Urothelium cell line (cell line): ENCODE data around the gene PGBD5.

ENCODE experiments used
- DNase-seq: peaks from one replicate; pipeline ENCODE4 v3.0.0; 2011; ENCODE audit warnings: low spot score, mixed read lengths
- FAIRE-seq: peaks from 2 replicates; lab custom pipeline; 2011; peaks lifted over from hg19 to GRCh38; lab: Jason Lieb, UNC

PGBD5 gene

GRCh38 chr1:230327892-230328284 lies 98.2 kb downstream of the PGBD5 start:
- peak; percentile 71 for DNase-seq
- FAIRE-seq = no peak

- DNase-seq (no peak), FAIRE-seq (no peak)
Observed at GRCh38 chr1:230326971-230327891, 98.9 kb downstream of the PGBD5 start.

- DNase-seq (no peak), FAIRE-seq (no peak)
Observed at GRCh38 chr1:230323686-230324085, 102.4 kb downstream of the PGBD5 start.

- DNase-seq (no peak), FAIRE-seq (no peak)
Observed at GRCh38 chr1:230322967-230323547, 103.1 kb downstream of the PGBD5 start.

- DNase-seq (no peak), FAIRE-seq (no peak)
Observed at GRCh38 chr1:230322421-230322756, 103.7 kb downstream of the PGBD5 start.

GRCh38 chr1:230321741-230322420 lies 104.3 kb downstream of the PGBD5 start:
- FAIRE-seq (no peak), DNase-seq (no peak)

GRCh38 chr1:230321341-230321740 lies 104.8 kb downstream of the PGBD5 start:
- FAIRE-seq (no peak), DNase-seq (no peak)

GRCh38 chr1:230320804-230321203 lies 105.3 kb downstream of the PGBD5 start:
- FAIRE-seq = no peak
- no peak for DNase-seq

GRCh38 chr1:230319014-230319747 lies 107.0 kb downstream of the PGBD5 start:
- FAIRE-seq (no peak), DNase-seq (no peak)

- FAIRE-seq (no peak), DNase-seq (no peak)
Observed at GRCh38 chr1:230317823-230318819, 108.0 kb downstream of the PGBD5 start.

GRCh38 chr1:230316864-230317745 lies 109.0 kb downstream of the PGBD5 start:
- no peak for FAIRE-seq
- DNase-seq = no peak

- FAIRE-seq (no peak), DNase-seq (no peak)
Observed at GRCh38 chr1:230315099-230315498, 111.0 kb downstream of the PGBD5 start.

- FAIRE-seq (no peak), DNase-seq (no peak)
Observed at GRCh38 chr1:230314142-230314470, 112.0 kb downstream of the PGBD5 start.

GRCh38 chr1:230313453-230314141 lies 112.5 kb downstream of the PGBD5 start:
- no peak for DNase-seq
- no peak for FAIRE-seq

- FAIRE-seq = no peak
- no peak for DNase-seq
Observed at GRCh38 chr1:230312676-230313075, 113.5 kb downstream of the PGBD5 start.

- DNase-seq = peak; percentile 65
- FAIRE-seq = no peak
Observed at GRCh38 chr1:230310381-230311163, 115.6 kb downstream of the PGBD5 start.

- FAIRE-seq (no peak), DNase-seq (no peak)
Observed at GRCh38 chr1:230309646-230310177, 116.4 kb downstream of the PGBD5 start.
